NCI-H2171 treated with DMSO at 0.1 percent for 48 hours (cell line): ENCODE results near the gene EVI5.

Source experiments
- DNase-seq: peaks from one replicate; lab custom pipeline; 2025; lab: John Stamatoyannopoulos, UW

Gene EVI5

DNA sequence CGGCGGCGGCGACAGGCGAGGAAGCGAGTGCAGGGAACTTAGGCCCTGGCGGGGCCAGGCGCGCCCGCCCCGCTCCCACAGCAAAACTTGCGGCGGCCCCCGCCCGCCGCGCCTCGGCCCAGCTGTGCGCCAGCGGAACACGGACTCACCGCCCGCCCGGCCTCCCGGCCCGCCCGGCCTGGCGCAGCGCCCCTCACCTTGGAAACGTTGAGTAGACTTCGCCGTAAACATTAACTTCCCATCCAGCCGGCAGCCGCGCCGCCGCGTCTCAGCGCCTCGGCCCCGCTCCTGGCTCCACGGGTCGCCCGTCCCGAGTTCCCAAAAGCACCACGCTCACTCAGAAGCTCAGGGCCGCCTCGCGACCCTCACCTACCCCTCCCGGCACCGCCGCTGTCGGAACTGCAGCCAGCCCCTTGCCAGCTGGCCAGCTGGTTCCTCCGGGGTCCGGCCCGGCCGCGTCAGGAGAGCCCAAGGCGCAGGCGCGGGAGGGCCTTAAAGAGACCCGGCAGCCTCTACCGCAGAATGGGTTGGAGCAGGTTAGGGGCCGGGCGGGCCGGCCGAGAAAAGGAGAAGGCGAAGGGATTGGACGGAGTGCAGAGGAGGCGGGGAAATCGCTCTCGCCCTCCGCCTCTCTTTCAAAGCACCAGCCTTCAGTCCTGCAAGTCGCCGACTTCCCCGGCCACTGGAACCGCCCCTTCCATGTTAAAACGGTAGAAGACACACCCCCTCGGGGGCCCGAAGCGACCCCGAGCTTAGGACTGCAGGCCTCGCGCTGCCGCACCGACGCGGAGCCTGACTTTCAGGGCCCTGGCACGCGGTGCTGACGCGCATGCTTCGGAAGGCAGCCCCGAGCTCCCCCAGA, at the start of gene EVI5:
EVI5 (minus strand) TSS at position 470 of the 862 bp plus-strand sequence. CDS start 48,562 bp downstream, outside the sequence.
- peak; percentile 95 for DNase-seq

DNA sequence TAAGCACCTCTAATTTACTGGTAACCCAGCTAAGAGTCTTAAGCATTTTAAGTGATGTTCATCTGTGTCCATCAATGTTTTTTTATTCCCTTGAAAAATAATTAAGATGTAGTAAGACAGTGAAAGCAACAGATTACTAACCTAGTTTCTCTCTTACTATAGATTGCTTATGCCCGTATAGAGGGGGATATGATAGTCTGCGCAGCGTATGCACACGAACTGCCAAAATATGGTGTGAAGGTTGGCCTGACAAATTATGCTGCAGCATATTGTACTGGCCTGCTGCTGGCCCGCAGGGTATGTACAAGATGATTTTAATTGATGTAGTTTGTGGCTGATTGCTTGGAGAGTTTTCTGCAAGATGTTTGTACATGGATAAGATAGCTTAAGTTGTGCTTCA, 49.7 kb upstream of the EVI5 start:
- DNase-seq = no peak

DNA sequence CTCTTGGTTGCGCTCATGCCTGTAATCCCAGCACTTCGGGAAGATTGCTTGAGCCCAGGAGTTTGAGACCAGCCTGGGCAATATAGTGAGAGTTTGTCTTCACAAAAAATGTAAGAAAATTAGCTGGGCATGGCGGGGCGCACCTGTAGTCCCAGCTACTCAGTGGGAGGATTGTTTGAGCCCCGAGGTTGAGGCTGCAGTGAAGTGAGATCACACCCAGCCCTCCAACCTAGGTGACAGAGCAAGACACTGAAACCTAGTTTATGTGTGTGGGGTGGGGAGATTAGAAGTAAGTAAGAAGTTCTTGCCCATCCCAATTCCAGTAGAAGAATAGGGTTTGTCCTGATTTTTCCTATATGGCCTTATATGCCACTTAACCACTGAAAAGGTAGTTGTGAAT, 48.9 kb upstream of the EVI5 start:
- no peak for DNase-seq

DNA sequence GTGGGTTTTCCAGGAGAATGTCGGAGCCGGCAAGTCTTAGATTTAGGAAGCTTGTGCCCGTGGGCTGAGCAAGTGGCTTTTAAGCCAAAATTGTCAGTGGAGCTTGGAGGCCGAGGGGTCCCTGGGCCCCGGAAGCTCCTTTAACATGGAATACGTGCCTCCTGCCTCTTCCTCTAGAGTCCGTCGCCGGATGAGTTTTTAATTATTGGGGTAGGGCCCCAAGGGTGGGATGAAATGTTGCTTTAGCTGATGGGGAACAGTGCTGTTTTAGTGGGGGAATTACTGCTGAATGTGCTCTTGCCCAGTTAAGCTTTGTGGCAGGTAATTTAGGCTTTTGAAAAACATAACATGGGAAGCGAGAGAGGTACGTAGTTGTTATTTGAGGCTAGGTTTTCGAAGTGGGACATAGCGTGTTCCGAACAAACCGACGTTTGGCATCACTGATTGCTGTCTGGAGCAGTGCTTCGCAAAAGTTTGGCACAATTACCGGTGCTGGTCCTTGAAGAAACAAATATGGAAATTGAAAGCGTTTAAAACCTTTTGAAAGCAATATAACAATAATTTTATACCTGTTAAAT, 47.7 kb upstream of the EVI5 start:
- no peak for DNase-seq

DNA sequence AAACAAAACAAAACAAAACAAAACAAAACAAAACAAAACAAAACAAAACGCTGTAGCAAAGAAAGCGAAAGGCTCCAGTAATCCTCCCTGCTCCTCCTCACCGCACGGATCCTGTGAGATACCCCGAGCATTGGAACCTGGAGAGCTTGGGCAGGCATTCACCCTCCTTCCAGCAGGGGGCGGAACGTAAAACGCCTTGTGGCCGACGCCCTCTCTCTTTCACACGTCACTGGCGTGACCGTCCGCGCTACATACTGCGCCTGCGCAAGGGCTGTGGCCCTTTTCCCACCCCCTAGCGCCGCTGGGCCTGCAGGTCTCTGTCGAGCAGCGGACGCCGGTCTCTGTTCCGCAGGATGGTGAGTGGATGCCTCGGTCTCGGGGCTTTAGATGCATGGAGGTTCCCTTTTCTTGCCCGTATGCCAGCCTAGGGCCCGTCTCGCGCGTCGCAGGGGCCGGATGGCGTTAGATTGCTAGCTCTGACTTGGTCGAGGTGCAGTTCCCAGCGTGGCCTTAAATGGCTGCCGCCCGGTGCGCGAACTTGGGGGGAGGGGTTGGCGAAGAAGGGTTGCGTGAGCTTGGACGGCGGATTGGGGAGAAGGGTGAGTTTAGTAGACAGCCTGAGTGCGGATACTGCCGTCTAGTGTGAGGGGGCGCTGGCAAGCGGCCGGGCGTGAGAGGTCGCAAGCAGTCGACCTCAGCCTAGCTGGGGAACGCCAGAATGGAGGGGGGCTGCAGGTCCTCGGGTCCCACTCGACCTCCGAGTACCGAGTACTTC, 47.0 kb upstream of the EVI5 start, which contains the start of gene RPL5:
RPL5 (plus strand) TSS at position 279 of the 775 bp plus-strand sequence; CDS start at position 354, 75 bp downstream.
- peak; percentile 97 for DNase-seq

DNA sequence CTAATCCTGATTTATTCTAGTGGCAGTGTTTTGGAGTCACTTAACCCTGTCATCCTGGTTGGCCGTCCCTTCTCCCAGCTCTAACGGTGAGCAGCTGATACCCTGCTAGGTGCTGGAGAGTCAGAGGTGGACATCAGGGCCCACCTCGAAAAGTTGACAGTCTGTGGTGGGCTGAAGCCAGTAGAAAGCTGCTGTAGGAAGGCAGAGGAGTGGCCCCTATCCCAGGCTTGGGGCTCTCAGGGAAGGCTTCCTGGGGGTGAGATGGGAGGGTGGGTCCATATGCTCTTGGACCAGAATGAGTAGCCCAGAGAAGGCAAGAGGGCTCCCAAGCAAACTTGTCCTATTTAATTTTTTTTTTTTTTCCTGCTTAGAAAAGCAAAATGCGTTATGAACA, 46.5 kb upstream of the EVI5 start:
- DNase-seq = no peak

DNA sequence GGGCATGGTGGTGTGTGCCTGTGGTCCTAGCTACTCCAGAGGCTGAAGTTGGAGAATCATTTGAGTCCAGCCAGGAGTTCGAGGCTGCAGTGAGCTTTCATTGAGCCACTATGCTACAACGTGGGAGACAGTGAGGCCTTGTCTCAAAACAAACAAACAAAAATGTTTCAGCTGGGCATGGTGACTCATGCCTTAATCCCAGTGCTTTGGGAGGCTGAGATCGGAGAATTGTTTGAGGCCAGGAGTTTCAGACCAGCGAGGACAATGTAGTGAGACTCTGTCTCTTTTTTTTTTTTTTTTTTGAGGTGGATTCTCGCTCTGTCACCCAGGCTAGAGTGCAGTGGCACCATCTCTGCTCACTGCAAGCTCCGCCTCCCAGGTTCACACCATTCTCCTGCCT, 41.9 kb upstream of the EVI5 start:
- no peak for DNase-seq

DNA sequence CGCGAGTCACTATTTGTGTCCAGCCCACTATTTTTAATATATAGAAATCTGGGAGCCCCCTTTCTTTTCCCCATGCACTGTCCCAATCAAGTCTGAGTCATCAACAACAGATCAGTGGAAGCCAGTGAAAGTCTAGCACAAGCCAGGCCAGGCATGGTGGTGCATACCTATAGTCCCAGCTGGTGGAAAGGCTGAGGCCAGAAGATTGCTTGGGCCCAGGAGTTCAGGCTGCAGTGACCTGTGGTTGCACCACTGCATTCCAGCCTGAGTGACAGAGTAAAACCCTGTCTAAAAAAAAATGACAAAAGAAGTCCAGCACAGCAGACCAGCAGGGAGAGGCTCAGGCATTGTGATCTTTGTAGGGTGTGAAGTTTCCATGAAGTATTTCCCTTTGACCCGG, 38.0 kb upstream of the EVI5 start:
- DNase-seq = no peak

DNA sequence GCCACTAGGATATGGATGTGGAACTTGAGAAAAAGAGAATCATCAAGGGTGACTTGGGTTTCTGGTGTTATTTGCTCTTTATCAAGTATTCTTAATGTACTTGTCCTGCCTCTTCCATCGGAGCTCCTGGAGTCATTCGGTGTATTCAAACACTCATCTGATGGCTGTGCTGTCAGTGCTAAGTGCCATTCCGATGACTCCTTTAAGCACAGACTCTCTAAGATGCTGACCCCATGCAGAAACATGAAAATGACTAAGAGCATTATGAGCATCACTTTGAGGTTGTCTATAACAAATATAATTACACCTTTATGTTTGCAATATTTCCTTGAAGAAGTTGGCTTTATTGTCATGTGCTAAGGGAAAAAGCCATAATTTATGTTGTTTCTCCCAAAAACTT, 35.6 kb upstream of the EVI5 start:
- DNase-seq = no peak

DNA sequence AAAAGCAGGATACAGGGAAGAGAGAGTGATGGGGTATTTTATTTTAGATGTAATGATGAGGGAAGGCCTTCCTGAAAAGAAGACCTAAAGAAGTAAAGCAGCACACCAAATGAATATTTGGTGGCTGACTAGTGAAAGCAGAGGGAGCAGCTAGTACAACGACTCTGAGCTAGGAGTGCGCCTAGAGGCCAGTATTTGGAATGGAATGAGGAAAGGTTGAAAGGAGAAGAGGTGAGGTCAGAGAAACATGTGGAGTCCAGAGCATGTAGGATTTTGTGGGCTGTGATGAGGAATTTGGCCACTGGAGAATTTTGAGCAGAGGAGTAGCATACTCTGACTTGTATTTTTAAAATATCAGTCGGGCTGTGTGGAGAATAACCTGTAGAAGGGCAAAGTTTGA, 35.1 kb upstream of the EVI5 start:
- no peak for DNase-seq

DNA sequence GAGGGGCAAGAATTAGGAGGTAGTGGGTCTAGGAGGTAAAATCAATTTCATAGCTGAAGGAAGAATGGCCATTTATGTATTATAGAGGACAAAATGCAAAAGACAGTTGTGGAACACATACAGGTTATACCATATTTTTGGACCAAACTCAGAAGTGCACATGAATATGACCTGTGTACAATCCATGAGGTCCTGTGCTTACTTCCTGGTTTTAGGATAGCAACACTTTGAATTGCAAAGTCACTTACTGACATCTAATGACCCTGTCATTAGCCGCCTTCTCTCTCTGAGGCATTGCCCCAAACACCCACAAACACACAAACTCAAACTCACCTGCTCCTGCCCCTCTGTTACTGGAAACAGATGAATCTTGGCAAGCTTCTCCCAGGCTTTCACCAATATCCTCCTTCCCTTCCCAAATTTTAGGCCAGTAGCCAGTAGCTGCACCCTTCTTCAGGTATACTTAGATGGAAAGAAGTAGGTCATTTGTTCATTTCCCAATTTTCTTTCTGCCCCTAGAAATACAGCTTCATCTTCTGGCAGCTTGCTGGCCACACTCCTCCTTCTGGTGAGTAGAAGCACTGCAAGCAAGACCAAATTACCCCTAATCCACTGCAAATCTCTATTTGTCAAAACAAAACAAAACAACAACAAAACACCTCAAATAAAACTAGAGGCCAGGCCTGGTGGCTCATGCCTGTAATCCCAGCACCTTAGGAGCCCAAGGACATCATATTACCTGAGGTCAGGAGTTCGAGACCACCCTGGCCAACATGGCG, 33.3 kb upstream of the EVI5 start:
- DNase-seq = peak; percentile 24

DNA sequence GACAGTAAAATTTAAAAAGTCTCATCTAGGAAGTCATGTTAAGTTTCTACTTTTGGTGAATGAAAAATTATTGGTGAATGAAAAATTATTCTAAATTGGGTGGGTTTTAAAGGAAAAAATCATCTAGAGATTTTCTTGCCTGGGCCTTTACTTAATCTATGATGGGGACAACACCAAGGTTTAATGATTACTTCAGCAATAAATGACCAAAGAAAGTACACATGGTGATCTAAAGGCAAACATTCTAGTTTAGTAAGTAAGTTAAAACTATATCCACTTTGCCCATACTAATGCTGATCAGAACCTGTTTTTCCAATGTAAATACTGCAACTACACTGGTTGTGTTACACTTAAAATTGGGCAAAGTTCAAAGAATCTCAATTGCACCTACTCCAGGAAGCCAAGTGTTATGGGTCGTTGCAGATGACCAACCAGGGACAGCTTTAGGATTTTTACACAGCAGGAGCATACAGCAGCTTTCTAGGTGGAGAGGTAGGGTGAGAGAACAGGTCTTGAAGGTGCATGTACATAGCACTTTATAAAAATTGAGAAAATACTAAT, 32.3 kb upstream of the EVI5 start:
- no peak for DNase-seq

DNA sequence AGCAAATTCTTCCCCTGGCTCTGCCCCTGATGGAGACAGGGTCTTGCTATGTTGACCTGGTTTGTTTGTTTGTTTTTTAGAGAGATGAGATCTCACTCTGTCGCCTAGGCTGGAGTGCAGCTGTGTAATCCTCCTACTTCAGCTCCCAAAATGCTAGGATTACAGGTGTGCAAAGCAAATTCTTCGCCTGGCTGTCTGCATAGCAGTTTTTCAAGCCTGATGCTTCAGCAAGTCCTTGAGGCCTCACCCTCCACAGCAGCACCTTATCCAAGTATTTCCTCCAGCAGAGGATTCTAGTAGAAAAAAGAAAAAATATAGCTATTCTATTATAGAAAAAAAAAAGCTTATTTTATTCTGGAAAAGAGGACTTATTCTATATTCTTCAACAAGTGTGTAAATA, 31.8 kb upstream of the EVI5 start:
- no peak for DNase-seq

DNA sequence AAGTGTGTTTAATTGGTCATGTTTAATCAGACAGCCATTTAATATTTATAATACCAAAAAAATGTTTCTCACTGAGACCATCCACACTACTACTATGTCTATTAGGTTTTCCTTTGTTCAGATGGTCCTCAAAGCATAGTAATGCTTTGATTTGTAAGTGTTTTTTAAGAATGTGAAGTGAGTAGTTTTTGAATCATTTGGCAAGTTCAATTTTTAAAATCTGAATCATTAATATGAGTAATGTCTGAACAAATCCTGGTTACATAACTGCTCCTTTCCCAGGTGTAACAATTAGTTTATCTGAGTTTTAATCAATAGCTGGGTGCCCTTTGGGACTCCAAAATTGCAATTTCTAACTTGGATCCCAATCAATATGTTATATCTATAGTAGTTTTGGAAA, 23.5 kb upstream of the EVI5 start:
- DNase-seq = no peak

DNA sequence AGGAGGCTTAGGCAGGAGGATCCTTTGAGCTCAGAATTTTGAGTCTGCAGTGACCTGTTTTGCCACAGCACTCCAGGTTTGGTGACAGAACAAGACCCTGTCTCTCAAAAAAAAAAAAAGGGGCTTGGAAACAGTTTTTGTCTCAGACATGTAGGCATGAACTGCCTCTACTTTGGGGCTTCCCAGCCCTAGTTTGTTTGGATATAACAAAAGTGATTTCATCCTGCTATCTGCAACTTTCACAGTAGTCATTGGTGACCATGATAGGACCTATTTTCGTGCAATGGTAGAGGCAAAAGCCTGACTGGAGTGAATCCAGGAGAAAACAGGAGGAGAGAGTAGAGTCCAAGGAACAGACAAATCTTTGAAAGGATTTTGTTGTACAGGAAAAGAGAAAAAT, 20.3 kb upstream of the EVI5 start:
- no peak for DNase-seq

DNA sequence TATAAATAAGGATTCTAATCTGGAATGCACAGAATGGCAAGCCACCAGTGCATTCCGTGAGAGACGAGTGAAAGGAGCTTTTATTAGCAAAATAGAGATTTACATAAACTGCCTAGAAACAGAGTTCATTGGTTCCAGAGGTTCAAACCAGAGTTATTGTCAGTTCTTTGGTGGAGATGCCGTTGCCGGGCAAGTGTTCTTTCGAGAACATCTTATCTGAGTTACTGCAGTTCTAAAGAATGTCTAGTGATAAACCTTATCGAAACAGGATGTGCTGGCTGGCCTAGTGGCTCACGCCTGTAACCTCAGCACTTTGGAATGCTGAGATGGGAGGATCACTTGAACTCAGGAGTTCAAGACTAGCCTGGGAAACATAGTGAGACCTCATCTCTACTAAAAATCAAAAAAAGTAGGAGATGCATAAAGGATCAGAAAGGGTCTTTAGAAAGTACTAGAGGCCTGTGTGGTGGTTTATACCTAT, 19.9 kb upstream of the EVI5 start:
- DNase-seq = no peak

DNA sequence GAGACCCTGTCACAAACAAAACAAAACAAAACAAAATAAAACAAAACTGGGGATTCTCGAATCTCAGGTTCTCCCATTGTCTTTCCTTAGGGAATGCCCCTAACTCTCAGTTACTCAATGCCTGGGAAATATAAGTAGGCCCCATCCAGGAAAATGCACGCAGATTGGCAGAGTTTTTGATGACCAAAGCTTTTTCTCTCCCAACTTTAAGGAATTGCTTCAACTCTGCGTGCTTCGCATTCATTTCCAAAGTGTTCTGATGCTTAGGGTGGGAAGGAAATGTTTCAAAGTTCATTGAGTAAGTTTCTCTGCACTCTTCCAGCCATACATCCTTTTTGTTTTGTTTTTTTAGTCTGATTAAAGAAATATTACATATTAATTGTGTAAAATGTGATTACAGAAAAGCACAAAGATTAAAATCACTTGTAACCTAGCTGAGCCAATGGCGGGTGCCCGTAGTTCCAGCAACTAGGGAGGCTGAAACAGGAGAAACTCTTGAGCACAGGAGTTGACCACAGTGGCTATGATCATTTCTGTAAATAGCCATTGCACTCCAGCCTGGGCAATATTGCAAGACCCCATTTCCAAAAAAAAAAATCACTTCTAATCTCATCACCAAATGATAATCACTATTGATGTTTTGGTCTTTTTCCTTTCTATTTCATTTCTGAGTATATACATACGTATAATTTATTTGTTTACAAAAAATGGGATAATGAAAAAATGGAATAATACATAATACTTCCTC, 18.4 kb upstream of the EVI5 start:
- no peak for DNase-seq

DNA sequence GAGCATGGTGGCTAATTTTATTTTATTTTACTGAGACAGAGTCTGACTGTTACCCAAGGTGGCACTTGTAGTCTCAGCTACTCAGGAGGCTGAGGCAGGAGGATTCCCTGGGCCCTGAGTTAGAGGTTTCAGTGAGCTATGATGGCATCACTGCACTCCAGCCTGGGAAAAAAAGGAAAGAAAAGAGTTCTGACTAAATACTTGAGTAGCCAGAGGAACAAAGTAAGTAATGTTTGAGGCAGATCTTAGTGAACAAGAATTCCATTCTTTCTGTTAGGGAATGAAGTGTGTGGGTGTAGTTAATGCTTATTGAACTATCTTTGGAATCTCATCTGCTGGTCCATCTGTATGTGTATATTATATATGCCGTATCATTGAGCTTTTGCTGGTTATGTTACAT, 13.1 kb upstream of the EVI5 start:
- DNase-seq = no peak

DNA sequence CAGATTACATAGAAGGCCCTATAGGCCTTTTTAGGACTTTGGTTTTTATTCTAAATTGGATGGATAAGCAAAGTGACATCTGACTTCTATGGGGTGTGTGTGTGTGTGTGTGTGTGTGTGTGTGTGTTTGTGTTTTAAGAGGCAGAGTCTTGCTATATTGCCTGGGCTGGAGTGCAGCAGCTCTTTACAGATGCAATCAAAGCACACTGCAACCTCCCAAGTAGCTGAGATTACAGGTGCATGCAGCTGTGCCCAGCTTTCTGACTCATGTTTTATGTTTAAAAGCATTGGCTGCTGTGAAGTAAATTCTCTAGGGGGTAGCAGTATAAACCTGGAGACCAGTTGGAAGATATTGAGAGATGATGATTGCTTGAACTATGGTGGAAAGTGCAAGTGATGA, 12.4 kb upstream of the EVI5 start:
- no peak for DNase-seq

DNA sequence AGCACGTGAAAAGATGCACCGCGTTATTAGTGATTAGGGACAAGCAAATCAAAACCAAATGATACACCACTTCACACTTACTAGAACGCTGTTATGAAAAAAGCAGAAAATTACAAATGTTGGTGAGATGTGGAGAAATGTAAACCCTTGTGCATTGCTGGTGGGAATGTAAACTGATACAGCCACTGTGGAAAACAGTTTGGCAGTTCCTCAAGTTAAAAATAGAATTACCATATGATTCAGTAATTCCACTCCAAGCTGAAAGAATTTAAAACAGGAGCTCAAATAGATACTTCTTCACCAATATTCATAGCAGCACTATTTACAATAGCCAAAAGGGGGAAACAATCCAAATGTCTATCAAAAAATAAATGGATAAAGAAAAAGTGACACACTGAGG, 10.3 kb upstream of the EVI5 start:
- DNase-seq = no peak

DNA sequence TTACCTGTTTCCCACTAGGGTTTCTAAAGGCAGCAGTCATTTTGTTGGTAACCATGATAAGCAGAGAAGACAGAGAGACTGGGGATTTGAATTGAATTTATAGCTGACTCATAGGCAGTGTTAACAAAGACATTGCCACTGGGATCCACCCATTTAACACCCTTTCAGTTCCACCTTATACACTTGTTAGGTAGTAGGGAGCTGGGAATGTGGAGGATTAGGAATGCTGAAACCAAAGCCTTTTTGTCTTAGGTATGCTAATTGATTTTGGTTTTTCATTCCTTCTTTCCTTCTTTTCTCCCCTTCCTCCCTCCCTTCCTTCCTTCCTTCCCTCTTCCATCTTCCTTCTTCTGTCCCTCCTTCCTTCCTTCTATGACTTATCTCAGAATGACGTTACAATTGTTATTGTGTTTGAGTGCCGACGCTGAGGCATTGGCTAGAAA, 7.5 kb upstream of the EVI5 start:
- DNase-seq = no peak
